Stimulated activated naive CD8-positive, alpha-beta T cell treated with anti-CD3 and anti-CD28 coated beads, Interleukin-15, Interleukin-2, amounts not matched to agents 100 U/mL and 50 U/mL, for 24 hours (primary cell): Measurements from ENCODE around the gene IFT43.
A peak's percentile ranks its signal among the peaks of the same experiment; 100 is the strongest.

Source experiments
- ATAC-seq: fragments of 150-1000 bp; cut with Tn5 transposase; one replicate; pipeline ENCODE4 v1.10.0; 2021
- DNase-seq: peaks from one replicate; pipeline ENCODE4 v3.0.0; 2021

The IFT43 gene

GRCh38 chr14:75985618-75986438, at the start of gene IFT43:
Gene IFT43, plus strand, starts transcription at chr14:75985763. Its CDS starts 24 bp downstream, at chr14:75985787.
- DNase-seq: peak; percentile 92
- ATAC-seq: peak; percentile 76

GRCh38 chr14:75939200-75939599, 46.4 kb upstream of the IFT43 start:
- ATAC-seq: no peak
- DNase-seq: no peak

DNA sequence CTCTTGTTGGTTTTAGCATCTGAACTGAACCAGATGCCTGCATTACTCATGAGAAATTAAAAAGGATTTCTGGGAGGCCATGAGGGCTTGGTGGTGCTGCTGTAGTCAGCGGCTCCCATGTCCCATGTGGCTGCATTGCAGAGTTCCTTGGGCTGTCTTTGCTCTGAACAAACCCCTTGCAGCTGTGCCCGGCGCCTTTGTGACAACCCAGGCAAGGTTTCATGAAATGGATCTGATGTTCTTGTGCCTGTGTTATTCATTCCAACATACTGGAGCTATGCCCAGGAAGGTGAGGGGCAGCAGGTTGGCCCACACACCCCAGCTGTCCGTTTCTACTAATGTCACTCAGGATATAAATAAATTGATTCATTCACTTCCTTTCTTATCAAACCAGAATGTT, 44.5 kb upstream of the IFT43 start:
- ATAC-seq (no peak), DNase-seq (no peak)

DNA sequence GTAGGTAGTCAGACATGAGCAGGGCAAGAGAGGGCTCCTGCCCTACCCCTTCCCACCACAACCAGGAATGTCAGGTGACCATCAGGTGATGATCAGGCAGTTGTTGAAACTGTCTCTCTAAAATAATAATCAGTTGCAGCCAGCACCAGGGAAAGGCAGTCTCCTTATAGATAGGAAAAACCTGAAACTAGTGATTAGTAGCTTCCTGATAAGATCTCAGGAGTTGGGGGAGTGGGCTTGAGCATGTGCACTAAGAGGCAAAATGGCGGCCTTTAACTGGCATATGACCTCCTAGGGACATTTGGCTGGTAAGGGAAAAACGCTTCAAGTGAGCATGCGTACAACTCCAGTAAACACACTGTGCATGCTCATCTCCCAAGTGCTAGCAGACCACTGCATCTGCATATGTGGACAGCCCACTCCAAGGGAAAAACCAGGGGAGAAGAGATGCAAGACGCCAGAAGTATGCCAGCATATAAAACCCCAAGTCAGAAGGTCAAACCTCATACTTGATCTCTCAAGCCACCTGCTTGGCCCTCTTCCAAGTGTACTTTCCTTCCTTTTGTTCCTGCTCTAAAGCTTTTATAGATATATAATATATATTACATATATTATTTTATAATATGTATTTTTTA, 40.8 kb upstream of the IFT43 start:
- ATAC-seq (no peak), DNase-seq (no peak)

- no peak for ATAC-seq
- DNase-seq: no peak
These were observed 38.8 kb upstream of the IFT43 start for GRCh38 chr14:75946785-75947184.

GRCh38 chr14:75952489-75952888, 33.1 kb upstream of the IFT43 start:
- ATAC-seq: no peak

GRCh38 chr14:75959031-75959430, 26.5 kb upstream of the IFT43 start:
- ATAC-seq (no peak), DNase-seq (no peak)

More at GRCh38 chr14:75952489-75952888, 33.1 kb upstream of the IFT43 start:
- DNase-seq: no peak

- no peak for ATAC-seq
These were observed 25.3 kb upstream of the IFT43 start for GRCh38 chr14:75960231-75960630.

GRCh38 chr14:75961662-75962061, 23.9 kb upstream of the IFT43 start:
- DNase-seq (no peak), ATAC-seq (no peak)

More at GRCh38 chr14:75960231-75960630, 25.3 kb upstream of the IFT43 start:
- DNase-seq: no peak

- DNase-seq (no peak), ATAC-seq (no peak)
These were observed 17.7 kb upstream of the IFT43 start for GRCh38 chr14:75967866-75968265.

DNA sequence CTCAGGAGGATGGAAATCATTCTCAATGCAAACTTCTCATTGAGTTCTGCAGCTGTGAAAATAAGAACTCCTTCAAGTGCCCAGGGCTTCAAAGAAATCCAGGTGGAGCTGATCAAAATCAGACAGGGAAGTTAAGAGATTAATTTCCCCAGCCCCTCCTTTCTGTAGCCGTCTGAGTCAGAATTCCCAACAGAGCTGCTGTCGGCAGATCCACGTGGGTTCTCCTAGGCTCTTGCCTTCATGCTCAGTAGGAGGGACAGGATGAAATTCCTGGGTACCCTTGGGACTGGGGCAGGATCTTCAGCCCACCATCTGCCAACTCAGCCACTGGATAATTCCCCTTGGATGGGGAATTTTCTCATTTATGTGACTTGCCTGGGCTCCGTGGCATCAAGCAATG, 17.1 kb upstream of the IFT43 start:
- no peak for ATAC-seq
- DNase-seq: no peak

GRCh38 chr14:75969126-75969525, 16.4 kb upstream of the IFT43 start:
- DNase-seq: no peak
- ATAC-seq: no peak

DNA sequence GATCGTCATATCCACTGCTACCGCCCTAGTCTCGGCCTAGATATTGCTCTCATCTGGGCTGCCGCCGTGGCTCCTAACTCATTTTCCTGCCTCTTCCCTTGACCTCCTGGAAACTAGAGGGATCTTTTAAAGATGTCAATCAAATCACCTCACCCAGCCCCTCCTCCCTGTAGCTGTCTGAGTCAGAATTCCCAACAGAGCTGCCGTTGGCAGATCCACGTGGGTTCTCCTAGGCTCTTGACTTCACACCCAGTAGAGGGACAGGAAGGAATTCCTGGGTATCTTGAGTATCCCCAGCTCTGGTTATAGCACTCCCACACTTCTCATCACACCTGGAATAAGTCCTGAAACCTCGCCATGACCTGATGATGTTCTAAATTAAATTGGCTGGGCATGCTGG, 15.7 kb upstream of the IFT43 start:
- no peak for DNase-seq
- no peak for ATAC-seq

GRCh38 chr14:75970989-75971388, 14.6 kb upstream of the IFT43 start:
- ATAC-seq (no peak), DNase-seq (no peak)

DNA sequence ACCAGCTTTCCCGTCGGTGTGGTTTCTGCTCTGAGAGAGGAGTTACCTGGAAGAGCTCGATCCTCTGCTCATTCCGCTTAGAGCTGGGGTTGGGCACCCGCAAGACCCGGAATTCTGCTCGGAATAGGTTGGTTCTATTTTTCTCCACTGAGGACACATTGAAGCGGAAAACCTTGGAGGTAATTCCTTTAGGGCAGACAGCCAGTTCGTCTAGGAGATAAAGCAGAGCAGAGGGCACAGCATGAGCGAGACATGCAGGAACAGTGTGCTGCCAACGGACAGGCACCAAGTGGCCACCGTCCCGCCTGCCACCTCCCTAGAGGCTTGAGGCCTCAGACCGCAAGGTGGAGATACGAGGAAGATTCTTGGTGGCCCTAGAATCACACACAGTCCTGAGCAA, 14.1 kb upstream of the IFT43 start:
- ATAC-seq (no peak), DNase-seq (no peak)

DNA sequence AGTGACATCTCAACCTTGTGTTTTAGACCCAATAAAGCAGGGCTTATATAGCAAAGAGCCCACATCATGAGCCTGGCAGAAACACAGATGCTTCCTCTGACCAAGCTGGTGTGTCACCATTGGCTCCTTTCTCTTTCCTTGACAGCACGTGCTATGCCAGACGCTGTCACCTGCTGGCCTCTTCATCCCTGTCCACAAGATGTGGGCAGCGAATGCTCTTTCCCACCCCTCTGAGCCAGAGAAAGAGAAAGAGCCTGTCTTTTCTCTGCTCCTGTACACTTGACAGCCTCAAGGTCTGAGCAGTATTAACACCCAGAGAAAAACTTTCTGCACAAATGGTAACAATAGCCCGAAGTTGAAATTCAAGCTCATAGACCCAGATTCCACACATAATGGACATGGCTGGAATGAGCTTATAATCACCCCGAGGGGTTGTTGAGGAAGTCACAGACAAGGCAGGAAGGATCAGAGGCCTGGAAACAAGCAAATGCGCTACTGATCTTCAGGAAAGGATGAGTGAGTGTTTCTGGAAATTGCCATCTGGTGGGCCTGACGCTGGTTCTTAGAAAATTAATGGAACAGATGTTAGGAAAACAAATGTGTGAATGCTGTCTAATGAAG, 12.7 kb upstream of the IFT43 start:
- DNase-seq: no peak
- ATAC-seq: no peak

- no peak for ATAC-seq
These were observed 8.6 kb upstream of the IFT43 start for GRCh38 chr14:75976826-75977581.

DNA sequence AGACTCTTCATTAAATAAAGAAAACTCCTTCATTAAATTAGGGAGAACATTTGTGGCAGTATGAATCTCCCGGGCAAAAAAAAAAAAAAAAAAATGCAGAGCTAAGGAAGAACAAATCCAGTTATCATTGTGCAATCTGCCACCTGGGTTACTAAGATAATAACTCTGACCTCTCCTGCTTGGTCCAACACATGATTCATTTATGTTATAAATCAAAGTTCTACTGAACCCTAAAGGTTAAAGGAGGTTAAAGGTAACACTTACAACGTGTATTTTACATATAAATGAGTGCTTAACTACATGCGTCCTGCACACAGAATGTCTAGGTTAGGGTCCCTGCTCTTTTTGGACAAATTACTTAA, 8.0 kb upstream of the IFT43 start:
- DNase-seq: no peak
- ATAC-seq: no peak

More at GRCh38 chr14:75976826-75977581, 8.6 kb upstream of the IFT43 start:
- DNase-seq: no peak

- no peak for ATAC-seq
- no peak for DNase-seq
These were observed 7.3 kb upstream of the IFT43 start for GRCh38 chr14:75978249-75978731.

DNA sequence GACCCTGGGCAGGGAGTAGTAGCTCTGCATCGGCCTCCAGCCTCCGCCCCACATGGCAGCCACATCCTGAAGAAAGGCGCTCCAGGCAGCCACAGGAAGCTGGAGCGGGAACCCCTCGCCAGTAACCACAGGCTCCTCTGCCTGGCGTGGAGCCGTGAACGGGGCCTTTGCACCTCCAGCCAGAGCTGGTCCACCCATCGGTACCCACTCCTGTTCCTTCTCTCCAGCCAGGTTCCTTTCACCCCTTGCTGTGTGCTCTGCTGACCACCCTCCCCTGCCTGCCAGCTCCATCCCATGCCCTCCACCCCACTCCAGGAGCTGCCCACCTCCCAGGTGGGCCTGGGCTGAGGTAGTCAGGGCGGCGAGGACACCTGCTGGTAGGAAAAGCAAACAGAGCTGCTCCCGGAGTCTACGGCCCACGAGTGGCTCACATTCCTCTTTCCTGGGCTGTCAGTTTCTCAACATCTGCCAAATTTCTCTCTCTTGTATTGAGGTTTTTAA, 6.4 kb upstream of the IFT43 start:
- no peak for ATAC-seq
- peak; percentile 46 for DNase-seq

DNA sequence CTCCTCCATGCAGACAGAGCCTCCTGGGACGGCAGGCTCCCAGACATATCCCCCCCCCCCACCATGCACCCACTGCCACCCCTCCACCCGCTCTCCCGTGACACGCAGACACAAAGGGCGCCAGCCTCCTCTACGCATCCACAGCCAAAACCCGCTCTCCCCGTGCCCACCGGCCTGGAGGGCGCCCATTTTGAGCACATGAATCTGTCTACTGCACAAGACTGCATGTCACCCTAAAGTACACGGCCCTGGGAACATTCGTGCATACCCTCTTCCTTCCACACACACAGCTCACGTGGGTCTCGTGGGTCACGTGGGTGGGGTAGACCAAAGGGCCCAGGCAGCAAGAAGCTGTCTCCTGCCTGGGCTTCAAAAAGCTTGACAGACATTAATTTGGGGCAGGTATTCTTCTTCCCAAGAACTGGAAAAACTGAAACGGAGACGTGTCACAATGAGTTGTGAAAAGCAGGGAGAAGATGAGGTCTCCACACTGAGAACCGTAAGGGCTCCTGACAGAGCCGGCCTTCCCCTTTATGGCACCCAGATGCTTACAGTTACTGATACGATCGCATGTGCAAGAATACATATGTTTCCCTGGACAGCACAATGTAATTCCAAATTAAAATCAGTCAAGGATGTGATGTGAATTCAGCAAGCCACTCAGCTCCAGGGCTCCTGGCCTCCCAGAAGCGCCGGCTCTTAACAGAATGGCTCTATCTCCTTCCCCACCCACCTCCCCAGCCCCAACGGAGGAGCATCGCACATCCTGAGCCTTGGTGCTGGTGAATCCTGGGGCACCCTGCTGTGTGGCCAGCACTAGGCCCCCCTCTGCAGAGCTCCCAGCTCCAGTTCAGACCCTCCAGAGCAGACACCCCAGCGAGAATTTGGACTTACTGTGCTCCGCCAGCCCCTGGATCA, 5.7 kb upstream of the IFT43 start:
- no peak for ATAC-seq
- DNase-seq: no peak
